ENCODE data around the gene ENKUR. TPM values are rescaled to one million over a fixed set of nuclear protein-coding genes. Genes with fewer than 3 reads are reported as not detected.

The ENKUR gene
- total RNA-seq, 6 experiments from 2014 or later: 0.15 to 1.00 (median 0.27) TPM

- ATAC-seq (peak; percentile 48 to 77 (median 54)), DNase-seq (no peak)
- H3K4me3 ChIP-seq: no peak overlapping the region
- intact Hi-C loops (cut with DNase I): no loop called here
- TF ChIP-seq POLR2A (IDR thresholded peaks at IDR 0.05): no peak
- TF ChIP-seq CTCF (IDR thresholded peaks at IDR 0.05): no peak
- H3K9me3 ChIP-seq: no peaks in the 10 kb centered on the region
- peaks cover 0 to 7% (median 0%) of the 10 kb centered on the region in 4 donors for H3K4me1 ChIP-seq
- no peak overlapping the region for H3K27ac ChIP-seq
- WGBS (ENCODE audit: insufficient coverage, low coverage, low lambda C conversion rate, missing lambda C conversion rate): 53% methylated on average over 3 of the region's 3 CpGs
- no peaks in the 10 kb centered on the region for H3K36me3 ChIP-seq
- no peaks in the 10 kb centered on the region for H3K27me3 ChIP-seq
Observed at GRCh38 chr10:25023278-25023677, 7.3 kb upstream of the ENKUR start.

- no peak for ATAC-seq
- no peak overlapping the region for H3K4me3 ChIP-seq
- WGBS (ENCODE audit: insufficient coverage, low coverage, low lambda C conversion rate, missing lambda C conversion rate): 89% methylated on average over 3 of the region's 3 CpGs
- no peak overlapping the region for H3K27ac ChIP-seq
- H3K9me3 ChIP-seq: no peaks in the 10 kb centered on the region
- no peaks in the 10 kb centered on the region for H3K36me3 ChIP-seq
- no peak for DNase-seq
- intact Hi-C loops (cut with DNase I): no loop called here
- TF ChIP-seq POLR2A (IDR thresholded peaks at IDR 0.05) (no peak), CTCF (IDR thresholded peaks at IDR 0.05) (no peak)
- no peaks in the 10 kb centered on the region for H3K27me3 ChIP-seq
- peaks cover 0 to 14% (median 0%) of the 10 kb centered on the region in 4 donors for H3K4me1 ChIP-seq
Observed at GRCh38 chr10:25018703-25019102, 2.7 kb upstream of the ENKUR start.

GRCh38 chr10:25017661-25018060 lies 1.7 kb upstream of the ENKUR start:
- Histone ChIP-seq H3K4me1 (peaks cover 0 to 14% (median 0%) of the 10 kb centered on the region in 4 donors), H3K36me3 (no peaks in the 10 kb centered on the region), H3K9me3 (no peaks in the 10 kb centered on the region), H3K27me3 (no peaks in the 10 kb centered on the region), H3K27ac (peak overlapping the region; percentile 90 to 97 (median 92)), H3K4me3 (peak overlapping the region; percentile 55 to 78 (median 75))
- ATAC-seq: no peak
- 77% methylated on average over 6 of the region's 6 CpGs for WGBS (ENCODE audit: insufficient coverage, low coverage, low lambda C conversion rate, missing lambda C conversion rate)
- no peak for DNase-seq
- TF ChIP-seq CTCF (IDR thresholded peaks at IDR 0.05): no peak
- TF ChIP-seq POLR2A (IDR thresholded peaks at IDR 0.05): no peak
- intact Hi-C loops (cut with DNase I): no loop called here

GRCh38 chr10:25017154-25017590 lies 1.2 kb upstream of the ENKUR start:
- DNase-seq: no peak
- ATAC-seq: peak in 2 of 4 donors; percentile 2 to 4
- peaks cover 0 to 14% (median 0%) of the 10 kb centered on the region in 4 donors for H3K4me1 ChIP-seq
- H3K36me3 ChIP-seq: no peaks in the 10 kb centered on the region
- intact Hi-C loops (cut with DNase I): no loop called here
- no peaks in the 10 kb centered on the region for H3K9me3 ChIP-seq
- no peak for TF ChIP-seq CTCF (IDR thresholded peaks at IDR 0.05)
- TF ChIP-seq POLR2A (IDR thresholded peaks at IDR 0.05): no peak
- under 1% methylated on average over 10 of the region's 10 CpGs for WGBS (ENCODE audit: insufficient coverage, low coverage, low lambda C conversion rate, missing lambda C conversion rate)
- H3K27me3 ChIP-seq: no peaks in the 10 kb centered on the region
- H3K4me3 ChIP-seq: peak overlapping the region; percentile 55 to 78 (median 75)
- H3K27ac ChIP-seq: peak overlapping the region; percentile 90 to 97 (median 92)

Measured in right lobe of liver (tissue), 6 donors.